GM12801 (cell line): ENCODE data around the gene TOP1.

Experiments used
- TF ChIP-seq, protein P1 (sequence below): IDR thresholded peaks from one replicate; pipeline ENCODE4 v1.5.1; 2011; ENCODE audit warnings: control low read depth; ENCODE audit not compliant: insufficient read length; ENCODE audit errors: extremely low read depth

The TOP1 gene

DNA sequence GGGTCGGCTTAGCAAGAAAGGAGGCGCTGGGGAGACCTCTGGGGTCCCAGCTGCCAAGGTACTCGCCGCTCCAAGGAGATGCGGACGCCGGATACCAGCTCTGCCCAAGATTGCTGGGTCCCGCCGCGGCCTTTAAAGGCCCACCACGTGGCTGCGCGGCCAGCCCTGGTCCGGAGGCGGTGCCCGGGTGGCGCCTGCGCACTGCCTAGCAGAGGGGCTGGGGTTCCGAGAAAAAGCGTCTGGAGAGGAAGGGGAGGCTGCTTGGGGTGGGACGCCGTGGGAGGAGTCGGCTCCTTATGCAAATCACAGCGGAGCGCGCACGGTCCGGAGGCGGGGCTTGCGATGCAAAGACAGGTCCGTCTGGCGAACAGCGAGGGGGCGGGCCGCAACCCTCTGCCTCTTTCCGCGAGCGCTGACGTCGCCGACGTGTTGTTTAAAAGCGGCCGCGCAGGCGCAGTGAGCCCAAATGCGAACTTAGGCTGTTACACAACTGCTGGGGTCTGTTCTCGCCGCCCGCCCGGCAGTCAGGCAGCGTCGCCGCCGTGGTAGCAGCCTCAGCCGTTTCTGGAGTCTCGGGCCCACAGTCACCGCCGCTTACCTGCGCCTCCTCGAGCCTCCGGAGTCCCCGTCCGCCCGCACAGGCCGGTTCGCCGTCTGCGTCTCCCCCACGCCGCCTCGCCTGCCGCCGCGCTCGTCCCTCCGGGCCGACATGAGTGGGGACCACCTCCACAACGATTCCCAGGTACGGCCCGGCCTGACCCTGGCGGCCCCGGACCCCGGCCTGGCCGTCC, at the start of gene TOP1:
Gene TOP1, plus strand, starts transcription at position 464 of the 791 bp plus-strand sequence. Its CDS starts 246 bp downstream, at position 710.
- TF ChIP-seq, protein P1, sequence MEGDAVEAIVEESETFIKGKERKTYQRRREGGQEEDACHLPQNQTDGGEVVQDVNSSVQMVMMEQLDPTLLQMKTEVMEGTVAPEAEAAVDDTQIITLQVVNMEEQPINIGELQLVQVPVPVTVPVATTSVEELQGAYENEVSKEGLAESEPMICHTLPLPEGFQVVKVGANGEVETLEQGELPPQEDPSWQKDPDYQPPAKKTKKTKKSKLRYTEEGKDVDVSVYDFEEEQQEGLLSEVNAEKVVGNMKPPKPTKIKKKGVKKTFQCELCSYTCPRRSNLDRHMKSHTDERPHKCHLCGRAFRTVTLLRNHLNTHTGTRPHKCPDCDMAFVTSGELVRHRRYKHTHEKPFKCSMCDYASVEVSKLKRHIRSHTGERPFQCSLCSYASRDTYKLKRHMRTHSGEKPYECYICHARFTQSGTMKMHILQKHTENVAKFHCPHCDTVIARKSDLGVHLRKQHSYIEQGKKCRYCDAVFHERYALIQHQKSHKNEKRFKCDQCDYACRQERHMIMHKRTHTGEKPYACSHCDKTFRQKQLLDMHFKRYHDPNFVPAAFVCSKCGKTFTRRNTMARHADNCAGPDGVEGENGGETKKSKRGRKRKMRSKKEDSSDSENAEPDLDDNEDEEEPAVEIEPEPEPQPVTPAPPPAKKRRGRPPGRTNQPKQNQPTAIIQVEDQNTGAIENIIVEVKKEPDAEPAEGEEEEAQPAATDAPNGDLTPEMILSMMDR: no peak

DNA sequence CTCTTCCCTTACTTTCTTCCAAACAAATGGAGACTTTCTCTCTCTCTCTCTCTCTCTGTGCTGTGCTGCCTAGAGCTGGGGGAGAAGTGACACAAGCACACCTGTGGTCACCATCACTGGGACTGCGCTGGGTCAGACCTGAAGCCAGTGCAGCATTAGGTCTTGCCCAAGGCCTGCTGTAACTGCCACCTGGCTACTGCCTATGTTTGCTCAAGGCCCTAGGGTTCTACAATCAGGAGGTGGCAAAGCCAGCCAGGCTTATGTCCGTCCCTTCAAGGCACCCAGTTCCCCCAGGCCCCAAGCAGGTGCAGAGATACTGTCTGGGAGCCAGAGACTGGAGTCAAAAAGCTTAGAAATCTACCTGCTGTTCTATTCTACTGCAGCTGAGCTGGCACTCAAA, 49.4 kb upstream of the TOP1 start:
- TF ChIP-seq, protein P1: no peak

DNA sequence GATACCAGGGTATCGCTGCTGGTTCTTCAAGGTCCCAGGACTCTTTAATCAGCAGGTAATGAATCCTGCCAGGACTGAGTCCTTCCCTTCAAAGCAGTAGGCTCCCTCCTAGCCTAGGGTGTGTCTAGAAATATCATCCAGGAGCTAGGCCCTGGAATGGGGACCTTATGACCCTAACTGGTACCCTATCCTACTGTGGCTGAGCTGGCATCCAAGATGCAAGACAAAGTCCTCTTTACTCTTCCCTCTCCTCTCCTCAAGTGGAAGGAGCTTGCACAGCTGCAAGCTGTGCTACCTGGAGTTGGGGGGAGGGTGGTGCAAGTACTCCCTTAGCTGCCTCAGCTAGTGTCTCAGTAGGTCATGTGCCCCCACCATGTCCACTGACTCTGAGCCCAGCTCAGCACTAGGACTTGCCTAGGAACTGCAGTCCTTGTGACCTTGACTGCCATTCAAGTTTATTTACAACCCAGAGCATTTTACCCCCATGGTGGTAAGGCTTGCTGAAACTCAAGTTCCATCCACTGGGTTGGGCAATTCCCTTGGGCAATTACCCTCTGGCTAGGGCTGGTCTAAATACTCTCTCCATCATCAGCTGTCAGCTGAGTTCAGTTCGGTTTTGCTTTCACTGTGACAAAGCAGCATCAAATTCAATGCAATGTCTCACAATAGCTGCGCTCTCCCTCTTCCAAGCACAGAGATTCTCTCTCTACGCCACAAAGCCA, 48.4 kb upstream of the TOP1 start:
- TF ChIP-seq, protein P1: no peak

GRCh38 chr20:40980828-40981310, 47.8 kb upstream of the TOP1 start:
- TF ChIP-seq, protein P1: no peak

- TF ChIP-seq, protein P1: no peak
Measured at GRCh38 chr20:40982415-40983145, 46.0 kb upstream of the TOP1 start.

DNA sequence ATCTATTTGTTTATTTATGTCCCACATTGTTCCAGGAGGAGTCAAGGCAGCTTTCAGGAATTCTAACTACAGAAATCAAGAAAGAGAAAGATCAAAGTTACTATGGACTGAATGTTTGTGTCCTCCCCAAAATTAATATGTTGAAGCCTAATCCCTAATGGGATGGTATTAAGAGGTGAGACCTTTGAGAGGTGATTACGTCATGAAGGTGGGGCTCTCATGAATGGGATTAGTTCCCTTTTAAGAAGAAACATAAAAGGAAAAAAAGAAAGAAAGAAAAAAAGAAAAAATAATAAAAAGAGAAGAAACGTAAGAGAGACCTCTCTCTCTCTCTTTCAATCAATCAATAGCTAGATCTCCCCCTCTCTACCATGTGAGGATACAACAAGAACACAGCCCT, 44.7 kb upstream of the TOP1 start:
- TF ChIP-seq, protein P1: no peak

GRCh38 chr20:40984496-40984895, 44.1 kb upstream of the TOP1 start:
- TF ChIP-seq, protein P1: no peak
